A673 (cell line): ENCODE results near the gene RORB. TPM values are rescaled to one million over a fixed set of nuclear protein-coding genes. Genes with fewer than 3 reads are reported as not detected.

ENCODE experiments used
- Bru-seq: library from RNA; stranded (reverse); fragments of 400-500 nt; gene quantifications from one replicate; lab custom pipeline; 2021; lab: Mats Ljungman, UMichigan
- BruChase-seq, 2 experiments: library from RNA; stranded (reverse); fragments of 400-500 nt; gene quantifications; one replicate each; lab custom pipeline; 2021; lab: Mats Ljungman, UMichigan
- BruUV-seq: library from RNA; stranded (reverse); fragments of 400-500 nt; replicated peaks from 2 replicates; lab custom pipeline; 2021; lab: Mats Ljungman, UMichigan
- CTCF ChIA-PET: fragments of 300-600 bp; sonication (Branson Sonifier 250); formaldehyde crosslinking; loops from one replicate; lab custom pipeline; 2022; ENCODE audit warnings: antibody characterized with exemption; lab: Charles Lee
- POLR2A ChIA-PET: fragments of 300-600 bp; sonication (Branson Sonifier 250); formaldehyde crosslinking; loops from one replicate; lab custom pipeline; 2022; ENCODE audit warnings: antibody characterized with exemption; ENCODE audit not compliant: low non-redundant PET; lab: Charles Lee
- DNase-seq: peaks from one replicate; pipeline ENCODE4 v3.0.0-alpha.2; 2015; ENCODE audit warnings: low spot score
- H3K27ac ChIP-seq: fragments of 200-600 bp; sonication (generic); 2 replicates; pipeline ENCODE4 v1.5.1; 2016; ENCODE audit warnings: mixed run types, low read depth, mild to moderate bottlenecking, mixed read lengths, antibody characterized with exemption, low read length; ENCODE audit not compliant: poor library complexity, severe bottlenecking
- H3K27me3 ChIP-seq: fragments of 200-600 bp; sonication (generic); replicated peaks from 2 replicates; pipeline ENCODE4 v1.6.1; 2017; ENCODE audit warnings: mixed run types, low read depth, mild to moderate bottlenecking, mixed read lengths, antibody characterized with exemption, low read length; ENCODE audit not compliant: insufficient read depth, poor library complexity
- H3K36me3 ChIP-seq: fragments of 200-600 bp; sonication (generic); 2 replicates; pipeline ENCODE4 v1.6.1; 2016; ENCODE audit warnings: mixed run types, mild to moderate bottlenecking, mixed read lengths, antibody characterized with exemption, low read length; ENCODE audit not compliant: insufficient read depth, poor library complexity, severe bottlenecking
- H3K4me1 ChIP-seq: fragments of 200-600 bp; sonication (generic); 2 replicates; pipeline ENCODE4 v1.6.1; 2017; ENCODE audit warnings: mixed run types, mild to moderate bottlenecking, mixed read lengths, antibody characterized with exemption, low read length; ENCODE audit not compliant: insufficient read depth, poor library complexity, severe bottlenecking
- H3K4me3 ChIP-seq: fragments of 200-600 bp; sonication (generic); 2 replicates; pipeline ENCODE4 v1.5.1; 2016; ENCODE audit warnings: low read depth, mixed run types, mild to moderate bottlenecking, mixed read lengths, low read length; ENCODE audit not compliant: poor library complexity, severe bottlenecking
- H3K9me3 ChIP-seq: fragments of 200-600 bp; sonication (generic); 2 replicates; pipeline ENCODE4 v1.6.1; 2016; ENCODE audit warnings: mixed run types, low read depth, mild to moderate bottlenecking, mixed read lengths, antibody characterized with exemption, low read length; ENCODE audit not compliant: poor library complexity, severe bottlenecking
- EZH2 ChIP-seq: fragments of 200-600 bp; sonication (generic); IDR thresholded peaks from 2 replicates; pipeline ENCODE4 v1.6.1; 2017; ENCODE audit warnings: borderline replicate concordance, low read depth, mild to moderate bottlenecking, mixed read lengths, antibody characterized with exemption, low read length; ENCODE audit not compliant: poor library complexity, severe bottlenecking
- intact Hi-C: fragments of 100-400 bp; cut with micrococcal nuclease; formaldehyde crosslinking; loops from one replicate; pipeline ENCODE4 v1.10.0; 2022; ENCODE audit not compliant: unreplicated experiment
- long read RNA-seq: library from polyadenylated mRNA; stranded (forward); transcript quantifications from one replicate; pipeline ENCODE4 v2.0.0, GENCODE V29; 2022
- total RNA-seq: library from RNA; stranded (reverse); gene quantifications from 2 replicates; pipeline ENCODE4 v1.2.3, GENCODE V29; 2021
- TF ChIP-seq, protein P1 (sequence below): fragments of 300-800, 200-600 bp; sonication (generic); conservative IDR thresholded peaks from 2 replicates; pipeline ENCODE4 v1.5.1; 2017; ENCODE audit warnings: low read depth, mild to moderate bottlenecking, antibody characterized with exemption, low read length, moderate library complexity, mixed read lengths

RORB gene
- total RNA-seq (0.02 TPM in 1 of 2 replicates, not detected in the other), Bru-seq, nascent RNA (percentile 6 among the genes with signal in this experiment), BruChase-seq, experiment 1, labeled RNA remaining after a 2-hour chase (percentile 5 among the genes with signal in this experiment), BruChase-seq, experiment 2, labeled RNA remaining after a 6-hour chase (percentile 5 among the genes with signal in this experiment)
- long read RNA-seq: 0 reads

DNA sequence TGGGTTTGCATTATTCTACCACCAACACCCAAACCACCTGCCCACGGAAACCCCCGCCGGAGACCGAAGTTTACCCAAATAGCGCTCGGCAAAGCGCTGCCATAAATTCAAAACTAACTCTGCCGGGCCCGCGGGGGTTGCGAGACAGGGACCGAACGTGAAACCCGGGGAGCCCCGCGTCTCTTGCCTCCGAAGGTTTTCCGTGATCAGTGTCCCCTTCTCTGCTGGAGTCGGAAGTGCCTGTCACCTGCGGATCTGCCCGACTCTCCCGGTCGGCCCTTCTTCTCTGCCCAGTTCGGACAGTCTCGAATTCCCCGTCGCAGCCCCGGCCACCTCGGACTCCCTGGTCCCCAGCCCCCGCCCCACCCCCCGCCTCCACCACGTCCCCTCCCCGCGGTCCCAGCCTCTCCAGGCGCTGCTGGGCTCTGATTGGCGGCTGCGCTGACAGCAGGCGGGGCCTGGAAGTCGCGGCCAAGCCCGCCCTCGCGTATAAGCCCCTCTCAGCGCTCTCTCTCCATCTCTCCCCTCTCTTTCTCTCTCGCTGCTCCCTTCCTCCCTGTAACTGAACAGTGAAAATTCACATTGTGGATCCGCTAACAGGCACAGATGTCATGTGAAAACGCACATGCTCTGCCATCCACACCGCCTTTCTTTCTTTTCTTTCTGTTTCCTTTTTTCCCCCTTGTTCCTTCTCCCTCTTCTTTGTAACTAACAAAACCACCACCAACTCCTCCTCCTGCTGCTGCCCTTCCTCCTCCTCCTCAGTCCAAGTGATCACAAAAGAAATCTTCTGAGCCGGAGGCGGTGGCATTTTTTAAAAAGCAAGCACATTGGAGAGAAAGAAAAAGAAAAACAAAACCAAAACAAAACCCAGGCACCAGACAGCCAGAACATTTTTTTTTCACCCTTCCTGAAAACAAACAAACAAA is at the start of gene RORB:
TSS of gene RORB (plus strand) at position 517 of the 929 bp plus-strand sequence. CDS start 642 bp downstream, outside the sequence.
- DNase-seq: peak; percentile 60
- H3K36me3 ChIP-seq: no peaks in the 10 kb centered on the region
- CTCF ChIA-PET: no interaction called here
- intact Hi-C loops: loop anchor here (10.0 kb wide), 1 partner anchor 58 kb away; no protein-coding TSS in a partner anchor
- H3K4me3 ChIP-seq: peak within 1 kb of the TSS; percentile 40
- BruUV-seq: no TSS peak
- peaks cover 76% of the 10 kb centered on the region for H3K27me3 ChIP-seq
- no peak within 1 kb of the TSS for H3K27ac ChIP-seq
- POLR2A ChIA-PET: no interaction called here
- H3K9me3 ChIP-seq: no peaks in the 10 kb centered on the region
- TF ChIP-seq, protein P1, sequence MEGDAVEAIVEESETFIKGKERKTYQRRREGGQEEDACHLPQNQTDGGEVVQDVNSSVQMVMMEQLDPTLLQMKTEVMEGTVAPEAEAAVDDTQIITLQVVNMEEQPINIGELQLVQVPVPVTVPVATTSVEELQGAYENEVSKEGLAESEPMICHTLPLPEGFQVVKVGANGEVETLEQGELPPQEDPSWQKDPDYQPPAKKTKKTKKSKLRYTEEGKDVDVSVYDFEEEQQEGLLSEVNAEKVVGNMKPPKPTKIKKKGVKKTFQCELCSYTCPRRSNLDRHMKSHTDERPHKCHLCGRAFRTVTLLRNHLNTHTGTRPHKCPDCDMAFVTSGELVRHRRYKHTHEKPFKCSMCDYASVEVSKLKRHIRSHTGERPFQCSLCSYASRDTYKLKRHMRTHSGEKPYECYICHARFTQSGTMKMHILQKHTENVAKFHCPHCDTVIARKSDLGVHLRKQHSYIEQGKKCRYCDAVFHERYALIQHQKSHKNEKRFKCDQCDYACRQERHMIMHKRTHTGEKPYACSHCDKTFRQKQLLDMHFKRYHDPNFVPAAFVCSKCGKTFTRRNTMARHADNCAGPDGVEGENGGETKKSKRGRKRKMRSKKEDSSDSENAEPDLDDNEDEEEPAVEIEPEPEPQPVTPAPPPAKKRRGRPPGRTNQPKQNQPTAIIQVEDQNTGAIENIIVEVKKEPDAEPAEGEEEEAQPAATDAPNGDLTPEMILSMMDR: no peak
- TF ChIP-seq EZH2: no peak
- H3K4me1 ChIP-seq: peaks cover 10% of the 10 kb centered on the region

DNA sequence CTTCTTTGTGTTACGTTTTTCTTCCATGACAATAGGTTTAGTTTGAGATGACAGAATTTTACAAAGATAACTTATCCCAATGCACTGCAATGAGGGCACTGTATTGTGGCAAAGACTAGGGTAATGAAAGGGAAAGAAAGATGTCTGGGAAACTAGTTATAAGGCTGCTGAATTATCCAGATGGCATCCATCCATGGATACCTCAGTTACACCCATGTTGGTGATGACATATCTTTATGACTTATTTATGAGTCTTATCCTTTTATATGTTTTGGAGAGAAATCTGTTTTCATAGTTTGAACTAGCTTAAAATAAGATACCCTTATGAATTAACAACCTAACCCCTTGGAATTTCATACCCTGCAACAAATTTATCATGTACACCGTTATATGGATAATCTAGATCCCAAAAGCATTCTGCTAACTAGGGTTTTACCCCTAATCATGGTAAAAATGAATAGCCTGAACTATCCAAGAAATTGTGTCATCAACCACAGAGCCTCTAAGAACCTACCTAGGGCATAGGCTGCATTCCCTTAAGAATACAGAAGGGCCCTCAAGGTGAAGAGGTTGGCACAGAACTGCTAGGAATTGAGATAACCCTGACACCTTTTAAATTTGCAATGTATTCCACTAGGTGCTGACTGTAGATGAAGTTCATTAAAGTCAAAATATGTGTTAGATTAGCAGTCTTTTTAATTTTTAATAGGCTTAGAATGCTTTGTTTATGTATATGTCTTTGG is 49.5 kb upstream of the RORB start:
- Histone ChIP-seq H3K27me3 (no peaks in the 10 kb centered on the region), H3K4me1 (no peaks in the 10 kb centered on the region), H3K9me3 (no peaks in the 10 kb centered on the region), H3K4me3 (no peak overlapping the region), H3K36me3 (no peaks in the 10 kb centered on the region), H3K27ac (no peak overlapping the region)
- intact Hi-C loops: no loop called here
- POLR2A ChIA-PET: no interaction called here
- no peak for DNase-seq
- CTCF ChIA-PET: no interaction called here
- TF ChIP-seq EZH2: no peak
- TF ChIP-seq, protein P1: no peak
- BruUV-seq: no TSS peak

DNA sequence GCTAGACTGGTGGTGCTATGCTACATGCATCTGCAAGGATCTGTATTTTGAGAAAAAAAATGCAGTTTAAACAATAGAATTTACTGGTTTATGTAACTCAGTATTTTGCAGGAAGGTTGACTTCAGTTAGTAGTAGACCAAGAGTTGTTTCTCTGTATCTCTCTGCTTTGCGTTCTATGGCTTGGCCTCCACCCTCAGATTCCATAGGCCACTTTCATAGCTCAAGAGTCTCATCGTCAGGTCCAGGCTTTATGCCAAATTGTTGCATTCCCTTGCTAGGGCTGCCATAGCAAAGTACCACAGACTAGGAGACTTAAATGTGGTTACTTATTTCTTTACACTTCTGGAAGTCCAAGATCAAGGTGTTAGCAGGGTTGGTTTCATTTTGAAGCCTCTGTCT is 48.1 kb upstream of the RORB start:
- no peaks in the 10 kb centered on the region for H3K4me1 ChIP-seq
- TF ChIP-seq EZH2: no peak
- TF ChIP-seq, protein P1: no peak
- H3K27ac ChIP-seq: no peak overlapping the region
- H3K9me3 ChIP-seq: no peaks in the 10 kb centered on the region
- no peaks in the 10 kb centered on the region for H3K27me3 ChIP-seq
- POLR2A ChIA-PET: no interaction called here
- DNase-seq: no peak
- BruUV-seq: no TSS peak
- H3K36me3 ChIP-seq: no peaks in the 10 kb centered on the region
- CTCF ChIA-PET: no interaction called here
- H3K4me3 ChIP-seq: no peak overlapping the region
- intact Hi-C loops: no loop called here
